ENCODE data around the gene TNFRSF17. TPM values are rescaled to one million over a fixed set of nuclear protein-coding genes. Genes with fewer than 3 reads are reported as not detected.
A peak's percentile ranks its signal among the peaks of the same experiment; 100 is the strongest.

The TNFRSF17 gene
- total RNA-seq, 1 experiment from 2014 or later, result not detected

- DNase-seq (ENCODE audit: low spot score), result no peak
- Mint-ChIP-seq H3K9me3 (no peaks in the 10 kb centered on the region), H3K27ac (no peak overlapping the region), H3K27me3 (ENCODE audit: low read depth) (no peaks in the 10 kb centered on the region), H3K4me3 (no peak overlapping the region), H3K36me3 (no peaks in the 10 kb centered on the region), H3K4me1 (peaks cover 10% of the 10 kb centered on the region; the same call in 1 of the 2 replicates)
- ATAC-seq, result no peak
- CTCF ChIA-PET, result no interaction called here
- POLR2A ChIA-PET, result no interaction called here
- TF ChIP-seq EMX1 (CRISPR knock-in tag; IDR thresholded peaks at IDR 0.05) (no peak), ZNF416 (CRISPR knock-in tag; IDR thresholded peaks at IDR 0.05) (no peak), SMAD3 (CRISPR knock-in tag; IDR thresholded peaks at IDR 0.05; ENCODE audit: borderline replicate concordance) (no peak), FOXP1 (CRISPR knock-in tag; IDR thresholded peaks at IDR 0.05; ENCODE audit: borderline replicate concordance) (no peak), KAT7 (CRISPR knock-in tag; IDR thresholded peaks at IDR 0.05; ENCODE audit: borderline replicate concordance) (no peak), FOXK1 (CRISPR knock-in tag; IDR thresholded peaks at IDR 0.05) (no peak), ZNF396 (CRISPR knock-in tag; IDR thresholded peaks at IDR 0.05; ENCODE audit: borderline replicate concordance) (no peak), HMGA2 (CRISPR knock-in tag; IDR thresholded peaks at IDR 0.05) (no peak), MXD4 (CRISPR knock-in tag; IDR thresholded peaks at IDR 0.05; ENCODE audit: borderline replicate concordance) (no peak), CTCF (IDR thresholded peaks at IDR 0.05) (no peak)
- TF ChIP-seq, protein P1, sequence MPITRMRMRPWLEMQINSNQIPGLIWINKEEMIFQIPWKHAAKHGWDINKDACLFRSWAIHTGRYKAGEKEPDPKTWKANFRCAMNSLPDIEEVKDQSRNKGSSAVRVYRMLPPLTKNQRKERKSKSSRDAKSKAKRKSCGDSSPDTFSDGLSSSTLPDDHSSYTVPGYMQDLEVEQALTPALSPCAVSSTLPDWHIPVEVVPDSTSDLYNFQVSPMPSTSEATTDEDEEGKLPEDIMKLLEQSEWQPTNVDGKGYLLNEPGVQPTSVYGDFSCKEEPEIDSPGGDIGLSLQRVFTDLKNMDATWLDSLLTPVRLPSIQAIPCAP (CRISPR knock-in tag; IDR thresholded peaks at IDR 0.05), result no peak
These were observed 25.8 kb downstream of the TNFRSF17 start for GRCh38 chr16:11990702-11991390.

- Mint-ChIP-seq H3K27me3 (ENCODE audit: low read depth) (no peaks in the 10 kb centered on the region), H3K27ac (peak overlapping the region; percentile 70), H3K4me1 (peaks cover 10% of the 10 kb centered on the region; the same call in 1 of the 2 replicates), H3K36me3 (no peaks in the 10 kb centered on the region), H3K4me3 (no peak overlapping the region), H3K9me3 (no peaks in the 10 kb centered on the region)
- ChIA-PET POLR2A (no interaction called here), CTCF (interaction anchor here (1.2 kb wide), 1 partner anchor 76 kb away, joined by 6 read pairs; no protein-coding TSS in a partner anchor)
- DNase-seq (ENCODE audit: low spot score) (no peak), ATAC-seq (no peak)
- TF ChIP-seq CTCF (IDR thresholded peaks at IDR 0.05), result no peak
- TF ChIP-seq EMX1 (CRISPR knock-in tag; IDR thresholded peaks at IDR 0.05), result no peak
- TF ChIP-seq ATF2 (CRISPR knock-in tag; IDR thresholded peaks at IDR 0.05; ENCODE audit: borderline replicate concordance, low read depth), result no peak
- TF ChIP-seq GABPB1 (CRISPR knock-in tag; IDR thresholded peaks at IDR 0.05), result peak; percentile 68
These were observed 27.1 kb downstream of the TNFRSF17 start for GRCh38 chr16:11992008-11992584.
